ENCODE data around the gene TBXAS1.

The TBXAS1 gene

DNA sequence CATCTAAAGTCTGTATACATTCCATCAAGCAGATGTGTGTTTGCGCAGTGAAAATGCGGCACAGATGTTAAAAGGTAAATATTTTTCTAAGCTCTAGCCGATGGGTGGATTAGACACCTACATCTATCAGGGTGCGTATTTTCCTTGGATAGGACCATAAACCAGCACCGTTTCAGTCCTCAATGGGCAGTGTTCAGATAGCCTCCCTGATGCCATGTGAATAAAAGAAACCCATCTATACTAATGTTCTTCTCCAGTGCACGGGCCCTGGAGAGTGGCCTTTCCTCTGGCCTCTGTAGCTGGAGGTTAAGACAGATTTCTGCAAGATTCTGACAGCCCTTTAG, 130.2 kb downstream of the TBXAS1 start:
- H3K4me1 ChIP-seq (ENCODE audit: low read length) = no peaks in the 10 kb centered on the region
- H3K9me2 ChIP-seq (replicated peaks; ENCODE audit: insufficient read depth, low read length) = no peaks in the 10 kb centered on the region

DNA sequence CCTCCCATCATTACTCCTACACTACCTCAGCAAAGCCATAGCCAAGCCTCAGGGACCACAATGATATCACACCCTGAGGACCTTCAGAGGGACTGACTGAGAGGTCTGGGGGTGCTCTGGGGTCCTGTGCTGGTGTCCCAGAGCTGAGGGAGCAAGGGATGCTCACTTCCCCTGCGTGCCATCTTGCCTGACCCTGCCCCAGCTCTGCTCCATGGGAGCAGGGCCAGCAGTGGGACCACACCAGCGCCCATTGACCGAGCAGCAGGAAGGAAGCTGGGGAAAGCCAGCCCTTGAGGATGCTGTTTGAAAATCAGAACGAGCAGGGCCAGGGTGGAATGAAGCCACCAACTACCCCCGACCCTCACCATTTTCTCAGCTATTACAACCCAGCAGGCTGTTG, 130.7 kb downstream of the TBXAS1 start:
- H3K4me2 ChIP-seq (ENCODE audit: low read depth, low read length) = no peak overlapping the region
- TF ChIP-seq EZH2 (optimal IDR thresholded peaks at IDR 0.05; ENCODE audit: low read depth, low read length) = no peak
- TF ChIP-seq, protein P1, sequence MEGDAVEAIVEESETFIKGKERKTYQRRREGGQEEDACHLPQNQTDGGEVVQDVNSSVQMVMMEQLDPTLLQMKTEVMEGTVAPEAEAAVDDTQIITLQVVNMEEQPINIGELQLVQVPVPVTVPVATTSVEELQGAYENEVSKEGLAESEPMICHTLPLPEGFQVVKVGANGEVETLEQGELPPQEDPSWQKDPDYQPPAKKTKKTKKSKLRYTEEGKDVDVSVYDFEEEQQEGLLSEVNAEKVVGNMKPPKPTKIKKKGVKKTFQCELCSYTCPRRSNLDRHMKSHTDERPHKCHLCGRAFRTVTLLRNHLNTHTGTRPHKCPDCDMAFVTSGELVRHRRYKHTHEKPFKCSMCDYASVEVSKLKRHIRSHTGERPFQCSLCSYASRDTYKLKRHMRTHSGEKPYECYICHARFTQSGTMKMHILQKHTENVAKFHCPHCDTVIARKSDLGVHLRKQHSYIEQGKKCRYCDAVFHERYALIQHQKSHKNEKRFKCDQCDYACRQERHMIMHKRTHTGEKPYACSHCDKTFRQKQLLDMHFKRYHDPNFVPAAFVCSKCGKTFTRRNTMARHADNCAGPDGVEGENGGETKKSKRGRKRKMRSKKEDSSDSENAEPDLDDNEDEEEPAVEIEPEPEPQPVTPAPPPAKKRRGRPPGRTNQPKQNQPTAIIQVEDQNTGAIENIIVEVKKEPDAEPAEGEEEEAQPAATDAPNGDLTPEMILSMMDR (IDR thresholded peaks at IDR 0.05; ENCODE audit: low read length) = no peak
- no peak for TF ChIP-seq EZH2phosphoT487 (IDR thresholded peaks at IDR 0.05; ENCODE audit: low read length)
- no peaks in the 10 kb centered on the region for H3F3A ChIP-seq (ENCODE audit: insufficient read depth, low read length)
- H3K9ac ChIP-seq (ENCODE audit: low read length) = no peak overlapping the region
- H3K36me3 ChIP-seq (replicated peaks; ENCODE audit: insufficient read depth, low read length) = no peaks in the 10 kb centered on the region
- no peaks in the 10 kb centered on the region for H4K20me1 ChIP-seq (ENCODE audit: insufficient read depth, low read length)
- H3K4me3 ChIP-seq (ENCODE audit: low read length) = no peak overlapping the region
- no peaks in the 10 kb centered on the region for H3K9me3 ChIP-seq (replicated peaks; ENCODE audit: insufficient read depth, low read length)
- no peaks in the 10 kb centered on the region for H3K27me3 ChIP-seq (replicated peaks; ENCODE audit: insufficient read depth, low read length)
- H3K9me2 ChIP-seq (replicated peaks; ENCODE audit: insufficient read depth, low read length) = no peaks in the 10 kb centered on the region
- H3K27ac ChIP-seq (ENCODE audit: low read length) = no peak overlapping the region
- H3K79me2 ChIP-seq (ENCODE audit: low read length) = no peaks in the 10 kb centered on the region
- no peak overlapping the region for H2AFZ ChIP-seq (ENCODE audit: low read length)
- H3K4me1 ChIP-seq (ENCODE audit: low read length) = no peaks in the 10 kb centered on the region
- DNase-seq = no peak

More for the DNA sequence above, 130.2 kb downstream of the TBXAS1 start:
- TF ChIP-seq EZH2 (optimal IDR thresholded peaks at IDR 0.05; ENCODE audit: low read depth, low read length) (no peak), EZH2phosphoT487 (IDR thresholded peaks at IDR 0.05; ENCODE audit: low read length) (no peak)
- TF ChIP-seq, protein P1 (IDR thresholded peaks at IDR 0.05; ENCODE audit: low read length) = no peak
- H3K27me3 ChIP-seq (replicated peaks; ENCODE audit: insufficient read depth, low read length) = no peaks in the 10 kb centered on the region
- H3K4me3 ChIP-seq (ENCODE audit: low read length) = no peak overlapping the region
- H3K36me3 ChIP-seq (replicated peaks; ENCODE audit: insufficient read depth, low read length) = no peaks in the 10 kb centered on the region
- H2AFZ ChIP-seq (ENCODE audit: low read length) = no peak overlapping the region
- H3F3A ChIP-seq (ENCODE audit: insufficient read depth, low read length) = no peaks in the 10 kb centered on the region
- no peak overlapping the region for H3K9ac ChIP-seq (ENCODE audit: low read length)
- no peak for DNase-seq
- no peak overlapping the region for H3K4me2 ChIP-seq (ENCODE audit: low read depth, low read length)
- H3K79me2 ChIP-seq (ENCODE audit: low read length) = no peaks in the 10 kb centered on the region
- no peak overlapping the region for H3K27ac ChIP-seq (ENCODE audit: low read length)
- H4K20me1 ChIP-seq (ENCODE audit: insufficient read depth, low read length) = no peaks in the 10 kb centered on the region
- H3K9me3 ChIP-seq (replicated peaks; ENCODE audit: insufficient read depth, low read length) = no peaks in the 10 kb centered on the region

DNA sequence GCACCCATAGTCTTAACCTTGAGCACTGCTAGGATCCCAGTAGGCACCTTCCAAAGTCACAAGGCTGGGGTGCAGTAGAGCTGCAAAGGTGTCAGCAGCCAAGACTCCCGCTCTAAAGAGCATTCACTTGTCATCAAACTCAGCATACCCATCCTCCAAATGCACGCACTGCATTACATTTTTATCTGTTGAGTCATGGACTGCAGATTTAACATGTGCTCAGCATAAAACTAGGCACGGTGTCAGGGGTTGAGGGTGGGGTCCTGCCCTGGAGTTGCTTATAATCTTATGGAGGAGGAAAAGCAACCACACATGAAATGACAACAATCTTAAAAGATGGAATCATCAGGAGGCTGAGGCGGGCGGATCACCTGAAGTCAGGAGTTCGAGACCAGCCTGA, 131.1 kb downstream of the TBXAS1 start:
- DNase-seq = no peak
- no peaks in the 10 kb centered on the region for H4K20me1 ChIP-seq (ENCODE audit: insufficient read depth, low read length)
- TF ChIP-seq, protein P1 (IDR thresholded peaks at IDR 0.05; ENCODE audit: low read length) = no peak
- TF ChIP-seq EZH2phosphoT487 (IDR thresholded peaks at IDR 0.05; ENCODE audit: low read length) (no peak), EZH2 (optimal IDR thresholded peaks at IDR 0.05; ENCODE audit: low read depth, low read length) (no peak)

More for the DNA sequence above, 131.1 kb downstream of the TBXAS1 start:
- Histone ChIP-seq H2AFZ (ENCODE audit: low read length) (no peak overlapping the region), H3K9ac (ENCODE audit: low read length) (no peak overlapping the region), H3F3A (ENCODE audit: insufficient read depth, low read length) (no peaks in the 10 kb centered on the region), H3K79me2 (ENCODE audit: low read length) (no peaks in the 10 kb centered on the region), H3K27me3 (replicated peaks; ENCODE audit: insufficient read depth, low read length) (no peaks in the 10 kb centered on the region), H3K9me2 (replicated peaks; ENCODE audit: insufficient read depth, low read length) (no peaks in the 10 kb centered on the region), H3K9me3 (replicated peaks; ENCODE audit: insufficient read depth, low read length) (no peaks in the 10 kb centered on the region), H3K4me3 (ENCODE audit: low read length) (no peak overlapping the region), H3K36me3 (replicated peaks; ENCODE audit: insufficient read depth, low read length) (no peaks in the 10 kb centered on the region), H3K27ac (ENCODE audit: low read length) (no peak overlapping the region), H3K4me2 (ENCODE audit: low read depth, low read length) (no peak overlapping the region), H3K4me1 (ENCODE audit: low read length) (no peaks in the 10 kb centered on the region)
